Measurements from ENCODE around the gene DOCK3. TPM values are rescaled to one million over a fixed set of nuclear protein-coding genes. Genes with fewer than 3 reads are reported as not detected.

Gene DOCK3
- total and polyA plus RNA-seq, 2 of the 4 experiments (the other 2 are of a cell fraction), result under 0.01 to 0.12 TPM

DNA sequence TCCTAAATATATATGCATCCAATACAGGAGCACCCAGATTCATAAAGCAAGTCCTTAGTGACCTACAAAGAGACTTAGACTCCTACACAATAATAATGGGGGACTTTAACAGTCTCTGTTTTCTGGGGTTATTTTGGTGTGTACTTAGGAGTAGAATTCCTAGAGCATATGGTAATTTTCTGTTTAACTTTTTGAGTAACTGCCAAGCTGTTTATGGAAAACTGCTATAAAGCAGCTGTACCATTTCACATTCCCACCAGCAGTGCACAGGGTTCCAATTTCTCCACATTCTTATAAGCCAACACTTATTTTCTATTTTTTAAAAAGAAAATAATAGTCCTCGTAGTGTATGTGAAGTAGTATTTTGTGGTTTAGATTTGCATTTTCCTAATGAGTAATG, 68.9 kb downstream of the DOCK3 start:
- TF ChIP-seq POLR2A (IDR thresholded peaks at IDR 0.05; ENCODE audit: low read depth, low read length) (no peak), FOS (IDR thresholded peaks at IDR 0.05; ENCODE audit: low read depth, low read length) (no peak), SMC3 (IDR thresholded peaks at IDR 0.05; ENCODE audit: low read depth, low read length) (no peak), MAFK (IDR thresholded peaks at IDR 0.05; ENCODE audit: low read depth, low read length) (no peak)
- TF ChIP-seq, protein P1, sequence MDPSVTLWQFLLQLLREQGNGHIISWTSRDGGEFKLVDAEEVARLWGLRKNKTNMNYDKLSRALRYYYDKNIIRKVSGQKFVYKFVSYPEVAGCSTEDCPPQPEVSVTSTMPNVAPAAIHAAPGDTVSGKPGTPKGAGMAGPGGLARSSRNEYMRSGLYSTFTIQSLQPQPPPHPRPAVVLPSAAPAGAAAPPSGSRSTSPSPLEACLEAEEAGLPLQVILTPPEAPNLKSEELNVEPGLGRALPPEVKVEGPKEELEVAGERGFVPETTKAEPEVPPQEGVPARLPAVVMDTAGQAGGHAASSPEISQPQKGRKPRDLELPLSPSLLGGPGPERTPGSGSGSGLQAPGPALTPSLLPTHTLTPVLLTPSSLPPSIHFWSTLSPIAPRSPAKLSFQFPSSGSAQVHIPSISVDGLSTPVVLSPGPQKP (IDR thresholded peaks at IDR 0.05; ENCODE audit: borderline replicate concordance, low read depth, low read length), result no peak
- Histone ChIP-seq H3K9ac (ENCODE audit: low read depth, low read length) (no peak overlapping the region), H2AFZ (replicated peaks; ENCODE audit: low read length, poor library complexity) (no peak overlapping the region), H4K8ac (ENCODE audit: low read depth in 2 of 2, low read length in 2 of 2) (no peak overlapping the region), H3K4me2 (ENCODE audit: low read depth, low read length) (no peak overlapping the region), H2BK5ac (ENCODE audit: low read depth, low read length, poor library complexity, severe bottlenecking) (no peak overlapping the region), H3K79me1 (ENCODE audit: low read depth in 1 of 2, low read length in 2 of 2) (no peaks in the 10 kb centered on the region), H3K9me3 (ENCODE audit: control insufficient read depth, insufficient read depth, low read length) (no peaks in the 10 kb centered on the region), H3K9me1 (ENCODE audit: insufficient read depth, low read length) (no peaks in the 10 kb centered on the region), H4K5ac (ENCODE audit: low read depth, low read length) (no peak overlapping the region), H3K4me1 (ENCODE audit: control insufficient read depth, insufficient read depth, low read length) (no peaks in the 10 kb centered on the region), H2BK120ac (ENCODE audit: low read depth, low read length) (no peak overlapping the region), H3K14ac (replicated peaks; ENCODE audit: low read depth, low read length) (no peak overlapping the region), H2AK5ac (ENCODE audit: low read depth, low read length) (no peak overlapping the region), H4K91ac (ENCODE audit: insufficient read depth, low read depth, low read length) (no peak overlapping the region), H3K27me3 (ENCODE audit: control insufficient read depth, insufficient read depth, low read length) (no peaks in the 10 kb centered on the region), H3K4me3 (ENCODE audit: insufficient read depth, low read depth, low read length) (no peak overlapping the region), H2BK20ac (ENCODE audit: low read depth, low read length) (no peak overlapping the region), H4K20me1 (ENCODE audit: insufficient read depth, low read length) (no peaks in the 10 kb centered on the region), H3K27ac (ENCODE audit: insufficient read depth, low read length) (no peak overlapping the region), H3K23ac (ENCODE audit: low read depth, low read length) (no peak overlapping the region), H3K18ac (ENCODE audit: low read depth, low read length) (no peak overlapping the region), H3K56ac (ENCODE audit: extremely low read depth, insufficient read depth, low read length) (no peak overlapping the region), H2AK9ac (replicated peaks; ENCODE audit: low read depth, low read length, poor library complexity) (no peak overlapping the region), H2BK15ac (ENCODE audit: low read depth, low read length) (no peak overlapping the region), H3K36me3 (ENCODE audit: control insufficient read depth, insufficient read depth, low read length) (no peaks in the 10 kb centered on the region), H3K4ac (ENCODE audit: low read depth, low read length) (no peak overlapping the region)
- in situ Hi-C loops (cut with MboI; ENCODE audit: low sequenced_read_pairs) (no loop called here), intact Hi-C loops (cut with micrococcal nuclease) (no loop called here), dilution Hi-C loops (cut with HindIII; ENCODE audit: low sequenced_read_pairs, unreplicated experiment) (no loop called here)
- no peak for DNase-seq
- WGBS, 2 experiments (ENCODE audit: extremely low coverage in 2 of 2, insufficient read length in 1 of 2), result no CpG with 5 or more reads among the region's 1 CpG
- CTCF ChIA-PET, result no interaction called here
- no peak for ATAC-seq (ENCODE audit: low read depth)
- POLR2A ChIA-PET (ENCODE audit: unreplicated experiment), result no interaction called here
- no TSS peak for BruUV-seq (replicated peaks)

Measured in IMR-90 (cell line).